Osteoblast (primary cell): ENCODE measurements around the gene TRMU. TPM values are rescaled to one million over a fixed set of nuclear protein-coding genes. Genes with fewer than 3 reads are reported as not detected.

Source experiments
- DNase-seq: peaks from one replicate; pipeline ENCODE4 v3.0.0; 2011; ENCODE audit warnings: low spot score, mixed read lengths; ENCODE audit not compliant: insufficient read length; ENCODE audit errors: missing footprints
- H2AFZ ChIP-seq: 2 replicates; pipeline ENCODE4 v1.6.0; 2011; ENCODE audit warnings: mild to moderate bottlenecking, low read length
- H3K27ac ChIP-seq: 2 replicates; pipeline ENCODE4 v1.5.1; 2011; ENCODE audit warnings: mild to moderate bottlenecking, low read depth, low read length, moderate library complexity
- H3K27me3 ChIP-seq: 2 replicates; pipeline ENCODE4 v1.6.0; 2012; ENCODE audit warnings: mild to moderate bottlenecking, control low read depth, inconsistent platforms, low read length, moderate library complexity; ENCODE audit not compliant: insufficient read depth
- H3K36me3 ChIP-seq: 2 replicates; pipeline ENCODE4 v1.5.1; 2011; ENCODE audit warnings: mild to moderate bottlenecking, low read length, control low read depth, moderate library complexity; ENCODE audit not compliant: insufficient read depth
- H3K4me1 ChIP-seq: 2 replicates; pipeline ENCODE4 v1.5.1; 2011; ENCODE audit warnings: mild to moderate bottlenecking, low read length, control low read depth, moderate library complexity; ENCODE audit not compliant: insufficient read depth
- H3K4me2 ChIP-seq: 2 replicates; pipeline ENCODE4 v1.6.0; 2011; ENCODE audit warnings: mild to moderate bottlenecking, low read length; ENCODE audit not compliant: insufficient read depth
- H3K4me3 ChIP-seq: fragments of 200-600 bp; sonication (generic); 3 replicates; pipeline ENCODE4 v1.5.1; 2012; ENCODE audit warnings: mild to moderate bottlenecking, low read length, inconsistent platforms; ENCODE audit not compliant: insufficient read depth
- H3K79me2 ChIP-seq: 2 replicates; pipeline ENCODE4 v1.6.0; 2012; ENCODE audit warnings: mild to moderate bottlenecking, low read length, control low read depth, inconsistent platforms; ENCODE audit not compliant: insufficient read depth
- H3K9me3 ChIP-seq: 2 replicates; pipeline ENCODE4 v1.5.1; 2011; ENCODE audit warnings: low read depth, low read length, control low read depth
- H4K20me1 ChIP-seq: 2 replicates; pipeline ENCODE4 v1.6.0; 2012; ENCODE audit warnings: mild to moderate bottlenecking, low read length, control low read depth; ENCODE audit not compliant: insufficient read depth
- total RNA-seq: library from RNA; depleted of rRNA; stranded (reverse); fragments of >200 nt; gene quantifications from 2 replicates; pipeline ENCODE4 v1.2.3, GENCODE V29; 2012
- TF ChIP-seq, protein P1 (sequence below): IDR thresholded peaks from 2 replicates; pipeline ENCODE4 v1.5.1; 2011; ENCODE audit warnings: mild to moderate bottlenecking, low read depth, low read length, moderate library complexity; ENCODE audit errors: extremely low read depth

Gene TRMU
- total RNA-seq, 1 donor, result 22.1 TPM

DNA sequence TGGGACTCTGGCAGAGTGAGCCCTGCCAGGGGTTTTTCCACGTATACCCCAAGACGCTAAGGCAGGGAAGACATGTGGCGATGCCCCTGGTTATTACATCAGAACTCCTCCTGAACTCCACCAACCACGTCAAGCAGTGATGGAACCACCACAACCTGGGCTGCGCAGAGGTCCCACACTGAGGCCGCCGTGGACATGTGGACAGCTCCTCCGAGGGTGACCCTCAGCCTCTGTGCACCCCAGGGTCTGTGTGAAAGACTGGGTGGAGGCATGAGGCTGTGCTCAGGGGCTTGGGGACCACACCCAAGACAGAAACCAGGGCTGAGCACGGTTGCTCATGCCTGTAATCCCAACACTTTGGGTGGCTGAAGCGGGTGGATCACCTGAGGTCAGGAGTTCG is 52.2 kb downstream of the TRMU start:
- no peak for DNase-seq
- TF ChIP-seq, protein P1, sequence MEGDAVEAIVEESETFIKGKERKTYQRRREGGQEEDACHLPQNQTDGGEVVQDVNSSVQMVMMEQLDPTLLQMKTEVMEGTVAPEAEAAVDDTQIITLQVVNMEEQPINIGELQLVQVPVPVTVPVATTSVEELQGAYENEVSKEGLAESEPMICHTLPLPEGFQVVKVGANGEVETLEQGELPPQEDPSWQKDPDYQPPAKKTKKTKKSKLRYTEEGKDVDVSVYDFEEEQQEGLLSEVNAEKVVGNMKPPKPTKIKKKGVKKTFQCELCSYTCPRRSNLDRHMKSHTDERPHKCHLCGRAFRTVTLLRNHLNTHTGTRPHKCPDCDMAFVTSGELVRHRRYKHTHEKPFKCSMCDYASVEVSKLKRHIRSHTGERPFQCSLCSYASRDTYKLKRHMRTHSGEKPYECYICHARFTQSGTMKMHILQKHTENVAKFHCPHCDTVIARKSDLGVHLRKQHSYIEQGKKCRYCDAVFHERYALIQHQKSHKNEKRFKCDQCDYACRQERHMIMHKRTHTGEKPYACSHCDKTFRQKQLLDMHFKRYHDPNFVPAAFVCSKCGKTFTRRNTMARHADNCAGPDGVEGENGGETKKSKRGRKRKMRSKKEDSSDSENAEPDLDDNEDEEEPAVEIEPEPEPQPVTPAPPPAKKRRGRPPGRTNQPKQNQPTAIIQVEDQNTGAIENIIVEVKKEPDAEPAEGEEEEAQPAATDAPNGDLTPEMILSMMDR, result no peak

DNA sequence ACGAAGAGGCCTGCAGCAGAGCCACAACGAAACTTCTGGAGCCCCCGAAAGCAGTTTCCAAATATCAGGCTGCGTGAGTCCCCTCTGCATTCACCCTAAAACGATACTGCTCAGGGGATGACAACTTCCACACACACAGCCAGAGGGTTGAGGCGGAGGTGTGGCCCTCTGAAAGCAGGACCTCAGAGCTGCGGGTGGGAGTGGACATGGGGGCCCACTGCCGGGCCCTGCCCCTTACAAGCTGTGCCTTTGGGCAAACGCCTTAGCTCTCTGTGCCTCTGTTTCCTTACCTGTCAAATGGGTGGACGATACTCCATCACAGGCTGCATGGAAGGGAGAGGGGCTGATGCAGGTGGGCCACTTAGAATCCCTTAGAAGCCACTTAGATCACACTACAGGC is 53.1 kb downstream of the TRMU start:
- H3K4me2 ChIP-seq, result no peak overlapping the region
- H3K4me1 ChIP-seq, result peaks cover 4% of the 10 kb centered on the region
- no peak overlapping the region for H3K27ac ChIP-seq
- H3K4me3 ChIP-seq, result no peak overlapping the region
- no peaks in the 10 kb centered on the region for H4K20me1 ChIP-seq
- no peak overlapping the region for H2AFZ ChIP-seq
- no peaks in the 10 kb centered on the region for H3K9me3 ChIP-seq
- no peak for DNase-seq
- no peaks in the 10 kb centered on the region for H3K36me3 ChIP-seq
- no peaks in the 10 kb centered on the region for H3K27me3 ChIP-seq
- no peaks in the 10 kb centered on the region for H3K79me2 ChIP-seq
- TF ChIP-seq, protein P1, result no peak

More for the DNA sequence above, 52.2 kb downstream of the TRMU start:
- no peak overlapping the region for H3K4me3 ChIP-seq
- H2AFZ ChIP-seq, result no peak overlapping the region
- no peaks in the 10 kb centered on the region for H3K27me3 ChIP-seq
- H3K4me1 ChIP-seq, result peaks cover 4% of the 10 kb centered on the region
- no peak overlapping the region for H3K4me2 ChIP-seq
- no peaks in the 10 kb centered on the region for H3K9me3 ChIP-seq
- no peaks in the 10 kb centered on the region for H4K20me1 ChIP-seq
- no peaks in the 10 kb centered on the region for H3K79me2 ChIP-seq
- H3K27ac ChIP-seq, result no peak overlapping the region
- no peaks in the 10 kb centered on the region for H3K36me3 ChIP-seq

DNA sequence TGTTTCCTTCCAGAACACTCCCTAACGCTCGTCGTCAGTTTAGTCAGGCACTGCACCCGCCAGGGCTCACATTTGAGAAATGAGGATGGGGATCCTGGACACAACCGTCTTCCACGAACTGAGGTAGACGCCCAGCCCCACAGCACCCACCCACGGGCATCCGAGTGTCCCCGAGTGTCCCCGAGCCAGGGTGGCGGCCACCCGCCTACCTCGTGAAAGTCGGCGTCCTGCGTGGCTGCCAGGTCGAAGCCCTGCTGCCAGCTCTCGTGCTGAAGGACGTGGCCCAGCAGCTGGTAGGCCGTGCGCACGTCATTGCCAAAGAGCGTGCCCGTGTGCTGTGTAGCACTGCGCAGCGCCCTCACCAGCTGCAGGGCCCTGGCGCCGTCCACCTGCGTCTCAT is 53.6 kb downstream of the TRMU start:
- no peaks in the 10 kb centered on the region for H3K79me2 ChIP-seq
- no peaks in the 10 kb centered on the region for H4K20me1 ChIP-seq
- H3K4me1 ChIP-seq, result peaks cover 4% of the 10 kb centered on the region
- H3K36me3 ChIP-seq, result no peaks in the 10 kb centered on the region
- H3K9me3 ChIP-seq, result no peaks in the 10 kb centered on the region
- no peak overlapping the region for H3K4me2 ChIP-seq
- TF ChIP-seq, protein P1, result no peak
- DNase-seq, result no peak
- H3K4me3 ChIP-seq, result no peak overlapping the region
- no peak overlapping the region for H2AFZ ChIP-seq
- H3K27ac ChIP-seq, result no peak overlapping the region
- H3K27me3 ChIP-seq, result no peaks in the 10 kb centered on the region

DNA sequence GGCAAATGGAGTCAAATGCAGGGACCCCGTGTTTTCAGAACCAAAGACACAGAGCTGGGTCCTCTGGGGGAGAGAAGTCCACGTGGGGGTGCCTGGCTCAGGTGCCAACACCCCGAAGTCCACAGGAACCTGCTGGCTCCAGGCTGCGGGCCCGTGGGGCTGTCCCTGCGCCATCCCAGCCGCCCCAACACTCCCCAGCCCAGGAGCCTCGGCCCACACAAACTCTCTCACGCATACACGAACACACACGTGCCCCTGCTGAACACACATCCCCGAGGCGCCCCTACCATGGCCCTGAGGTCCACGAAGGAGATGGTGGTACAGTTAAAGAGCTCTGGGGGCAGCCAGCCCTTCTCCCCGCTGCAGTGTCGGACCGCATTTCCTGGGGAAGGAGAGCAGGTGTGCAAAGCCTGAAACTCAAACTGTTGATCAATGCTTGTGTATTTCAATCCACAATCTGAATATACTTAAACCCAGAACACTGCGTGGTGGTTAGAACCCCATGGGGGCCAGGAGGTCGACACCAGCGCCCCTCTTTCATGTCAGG is 54.7 kb downstream of the TRMU start:
- Histone ChIP-seq H4K20me1 (no peaks in the 10 kb centered on the region), H3K27me3 (no peaks in the 10 kb centered on the region), H3K4me3 (peak overlapping the region; percentile 67), H3K4me1 (peaks cover 4% of the 10 kb centered on the region), H3K36me3 (no peaks in the 10 kb centered on the region), H3K4me2 (peak overlapping the region; percentile 84), H3K27ac (no peak overlapping the region), H3K9me3 (no peaks in the 10 kb centered on the region), H2AFZ (peak overlapping the region; percentile 95), H3K79me2 (no peaks in the 10 kb centered on the region)
- DNase-seq, result no peak
- TF ChIP-seq, protein P1, result no peak
